IPS DF 6.9 (cell line): ENCODE results near the gene UBE2E1.
"Not testable (repeated sequence)": the region's sequence is repeated elsewhere in the genome, so short reads cannot be mapped to it uniquely, and the experiment has no call there.

Source experiments
- DNase-seq: peaks from one replicate; pipeline ENCODE4 v3.0.0-alpha.2; 2013; ENCODE audit warnings: low read depth, low spot score
- H3K27ac ChIP-seq: one replicate; pipeline ENCODE4 v1.5.1; 2013; ENCODE audit warnings: low read length, control low read depth
- H3K27me3 ChIP-seq: 2 replicates; pipeline ENCODE4 v1.6.1; 2013; ENCODE audit warnings: mild to moderate bottlenecking, low read length; ENCODE audit not compliant: control insufficient read depth, insufficient read depth
- H3K36me3 ChIP-seq: 2 replicates; pipeline ENCODE4 v1.6.1; 2013; ENCODE audit warnings: low read length; ENCODE audit not compliant: control insufficient read depth, insufficient read depth
- H3K4me1 ChIP-seq: 2 replicates; pipeline ENCODE4 v1.6.1; 2013; ENCODE audit warnings: low read length; ENCODE audit not compliant: control insufficient read depth, insufficient read depth
- H3K4me3 ChIP-seq: 2 replicates; pipeline ENCODE4 v1.5.1; 2013; ENCODE audit warnings: mild to moderate bottlenecking, low read length
- H3K9me3 ChIP-seq: 2 replicates; pipeline ENCODE4 v1.6.1; 2013; ENCODE audit warnings: low read length, inconsistent platforms; ENCODE audit not compliant: control insufficient read depth, insufficient read depth
- WGBS: extraction: QIAGEN DNeasy Blood & Tissue Kit; methylation state at CpG from one replicate; pipeline ENCODE4 v1.1.7; 2013; ENCODE audit warnings: mixed read lengths, missing lambda C conversion rate; ENCODE audit not compliant: insufficient read length, insufficient coverage; 5-methylcytosine and 5-hydroxymethylcytosine counted together

Gene UBE2E1

GRCh38 chr3:23889386-23889785, 83.6 kb downstream of the UBE2E1 start:
- H3K9me3 ChIP-seq: no peaks in the 10 kb centered on the region
- DNase-seq: no peak
- H3K4me3 ChIP-seq: no peak overlapping the region
- no peak overlapping the region for H3K27ac ChIP-seq
- H3K4me1 ChIP-seq: no peaks in the 10 kb centered on the region
- no CpG with 5 or more reads among the region's 2 CpGs for WGBS
- peaks cover 3% of the 10 kb centered on the region; the same call in 1 of the 2 replicates for H3K36me3 ChIP-seq
- no peaks in the 10 kb centered on the region for H3K27me3 ChIP-seq

- no peaks in the 10 kb centered on the region for H3K9me3 ChIP-seq
- H3K27ac ChIP-seq: no peak overlapping the region
- WGBS: no CpG with 5 or more reads among the region's 5 CpGs
- no peaks in the 10 kb centered on the region for H3K27me3 ChIP-seq
- no peak overlapping the region for H3K4me3 ChIP-seq
- DNase-seq: no peak
- H3K36me3 ChIP-seq: peaks cover 3% of the 10 kb centered on the region; the same call in 1 of the 2 replicates
- no peaks in the 10 kb centered on the region for H3K4me1 ChIP-seq
Measured at GRCh38 chr3:23889950-23890349, 84.2 kb downstream of the UBE2E1 start.

DNA sequence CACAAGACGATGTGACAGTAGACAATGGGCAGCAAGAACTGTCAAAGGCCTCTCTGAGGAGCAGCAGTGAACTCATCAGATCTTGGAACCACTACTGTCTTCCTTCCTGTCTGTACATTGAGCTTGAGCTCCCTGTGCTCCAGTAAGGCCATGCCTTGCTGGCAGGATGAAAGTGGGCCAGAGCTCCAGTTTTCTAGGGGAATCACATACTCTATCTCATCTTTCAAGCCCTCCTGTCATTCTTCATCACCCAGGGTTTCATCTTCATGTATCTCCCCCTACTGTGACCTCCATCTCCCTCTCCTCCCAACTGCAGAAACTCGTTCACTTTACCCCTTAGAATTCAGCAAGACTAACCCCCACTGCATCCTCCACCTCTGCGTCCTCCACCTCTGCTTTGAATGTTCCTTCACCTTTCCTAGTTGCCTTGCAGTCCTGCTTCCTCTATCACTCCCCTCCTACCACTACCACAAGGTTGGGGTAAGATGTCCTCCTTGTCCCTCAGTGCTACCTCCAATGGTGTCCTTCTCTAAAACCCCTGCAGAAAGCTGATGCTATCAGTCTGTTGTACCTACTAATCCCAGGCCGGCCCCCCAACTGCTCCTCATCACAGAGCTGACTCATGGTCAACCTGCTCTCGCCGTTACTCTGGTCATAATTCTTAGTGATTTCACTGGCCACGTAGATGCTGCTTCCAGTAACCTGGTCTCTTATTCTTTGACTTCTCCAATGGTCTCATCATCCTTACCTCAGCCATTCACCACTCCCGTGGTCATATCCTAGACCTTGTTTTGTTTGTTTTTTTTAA, 88.7 kb downstream of the UBE2E1 start:
- Histone ChIP-seq H3K4me3 (no peak overlapping the region), H3K4me1 (no peaks in the 10 kb centered on the region), H3K9me3 (no peaks in the 10 kb centered on the region), H3K27me3 (no peaks in the 10 kb centered on the region), H3K36me3 (peaks cover 5% of the 10 kb centered on the region; the same call in 1 of the 2 replicates), H3K27ac (no peak overlapping the region)
- no CpG with 5 or more reads among the region's 8 CpGs for WGBS
- DNase-seq: no peak

GRCh38 chr3:23895181-23895580, 89.4 kb downstream of the UBE2E1 start:
- no peaks in the 10 kb centered on the region for H3K27me3 ChIP-seq
- no peaks in the 10 kb centered on the region for H3K9me3 ChIP-seq
- no peaks in the 10 kb centered on the region for H3K4me1 ChIP-seq
- H3K4me3 ChIP-seq: no peak overlapping the region
- no peak overlapping the region for H3K27ac ChIP-seq
- 100% methylated on average over 1 of the region's 4 CpGs for WGBS
- peaks cover 5% of the 10 kb centered on the region; the same call in 1 of the 2 replicates for H3K36me3 ChIP-seq
- no peak for DNase-seq

DNA sequence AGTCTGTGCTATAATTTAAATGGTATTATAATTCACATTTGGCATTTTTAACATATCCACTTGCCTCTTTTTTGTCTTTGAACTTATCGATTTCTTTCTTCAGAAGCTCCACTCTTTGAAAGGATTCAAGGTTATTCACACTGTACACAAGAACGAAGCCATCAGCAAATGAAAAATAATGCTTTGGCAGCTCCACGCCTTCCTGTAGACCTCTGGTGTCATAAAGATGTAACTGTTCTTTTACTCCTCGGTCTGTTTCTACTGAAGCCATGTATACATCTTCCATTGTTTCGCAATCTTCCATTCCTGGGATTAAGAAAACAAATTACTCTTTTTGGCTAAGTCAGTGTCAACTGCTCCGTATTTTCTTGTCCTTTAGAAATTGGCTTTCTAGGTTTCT, 95.0 kb downstream of the UBE2E1 start:
- H3K27me3 ChIP-seq: no peaks in the 10 kb centered on the region
- H3K4me3 ChIP-seq: no peak overlapping the region
- no CpG with 5 or more reads among the region's 6 CpGs for WGBS
- H3K36me3 ChIP-seq: peaks cover 2% of the 10 kb centered on the region; the same call in 1 of the 2 replicates
- no peaks in the 10 kb centered on the region for H3K9me3 ChIP-seq
- no peak overlapping the region for H3K27ac ChIP-seq
- no peaks in the 10 kb centered on the region for H3K4me1 ChIP-seq
- DNase-seq: no peak

DNA sequence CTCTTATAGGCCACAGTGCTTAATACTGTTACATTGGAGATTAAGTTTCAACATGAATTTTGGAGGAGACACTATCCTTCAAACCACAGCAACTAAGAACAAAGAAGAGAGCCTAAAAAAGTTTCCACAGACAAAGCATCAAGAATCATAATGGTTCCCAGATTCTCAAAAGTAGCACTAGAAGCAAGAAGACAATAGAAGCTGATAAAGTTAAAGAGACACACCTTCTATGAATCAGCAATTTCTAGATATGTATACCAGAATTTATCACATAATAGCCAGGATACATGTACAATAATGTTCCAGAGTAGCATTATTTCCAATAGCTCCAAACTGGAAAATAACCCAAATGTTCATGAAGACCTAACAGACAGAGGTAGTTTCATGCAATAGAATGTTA, 98.8 kb downstream of the UBE2E1 start:
- Histone ChIP-seq H3K9me3 (no peaks in the 10 kb centered on the region), H3K4me3 (no peak overlapping the region), H3K27me3 (no peaks in the 10 kb centered on the region), H3K27ac (no peak overlapping the region), H3K4me1 (no peaks in the 10 kb centered on the region), H3K36me3 (no peaks in the 10 kb centered on the region)
- no peak for DNase-seq

DNA sequence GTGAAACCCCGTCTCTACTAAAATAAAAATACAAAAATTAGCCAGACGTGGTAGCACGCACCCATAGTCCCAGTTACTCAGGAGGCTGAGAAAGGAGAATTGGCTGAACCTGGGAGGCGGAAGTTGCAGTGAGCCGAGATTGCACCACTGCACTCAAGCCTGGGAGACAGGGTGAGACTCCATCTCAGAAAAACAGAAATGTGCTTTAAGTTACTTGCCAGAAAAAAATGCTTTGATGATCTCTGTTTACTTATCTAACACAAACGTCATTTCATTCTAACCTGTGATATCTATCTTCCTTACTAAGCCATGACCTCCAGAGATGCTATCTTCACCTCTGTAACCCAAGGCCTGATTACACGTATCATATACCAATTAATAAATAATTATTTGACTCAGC, 103.6 kb downstream of the UBE2E1 start:
- no peaks in the 10 kb centered on the region for H3K27me3 ChIP-seq
- no peaks in the 10 kb centered on the region for H3K36me3 ChIP-seq
- DNase-seq: no peak
- H3K4me1 ChIP-seq: no peaks in the 10 kb centered on the region
- no CpG with 5 or more reads among the region's 7 CpGs for WGBS
- no peak overlapping the region for H3K27ac ChIP-seq
- no peaks in the 10 kb centered on the region for H3K9me3 ChIP-seq
- no peak overlapping the region for H3K4me3 ChIP-seq

DNA sequence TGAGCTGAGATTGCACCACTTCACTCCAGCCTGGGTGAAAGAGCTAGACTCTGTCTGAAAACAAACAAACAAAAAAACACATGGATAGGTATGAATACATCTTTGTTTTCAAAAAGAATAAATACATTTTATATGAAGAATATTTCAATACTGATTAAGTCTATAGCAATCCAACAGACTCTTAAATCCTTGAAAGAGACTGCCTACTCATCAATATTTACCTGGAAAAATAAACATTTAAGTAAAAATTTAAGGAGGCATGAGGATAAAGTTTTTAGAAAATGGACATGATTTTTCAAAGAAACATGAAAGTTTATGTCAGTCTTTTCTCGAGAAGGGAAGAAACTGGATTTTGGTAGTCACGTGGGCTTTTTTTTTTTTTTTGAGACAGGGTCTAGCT, 105.6 kb downstream of the UBE2E1 start:
- Histone ChIP-seq H3K27me3 (no peaks in the 10 kb centered on the region), H3K4me3 (no peak overlapping the region), H3K4me1 (no peaks in the 10 kb centered on the region), H3K9me3 (no peaks in the 10 kb centered on the region), H3K27ac (no peak overlapping the region), H3K36me3 (no peaks in the 10 kb centered on the region)
- DNase-seq: no peak
- no CpG with 5 or more reads among the region's 2 CpGs for WGBS

GRCh38 chr3:23912335-23912734, 106.6 kb downstream of the UBE2E1 start:
- no CpG with 5 or more reads among the region's 3 CpGs for WGBS
- H3K4me3 ChIP-seq, H3K36me3 ChIP-seq, H3K27me3 ChIP-seq, H3K9me3 ChIP-seq, DNase-seq, H3K27ac ChIP-seq, H3K4me1 ChIP-seq: not testable (repeated sequence)

- Histone ChIP-seq H3K9me3 (no peaks in the 10 kb centered on the region), H3K4me1 (no peaks in the 10 kb centered on the region), H3K27me3 (no peaks in the 10 kb centered on the region), H3K27ac (no peak overlapping the region), H3K36me3 (peaks cover 4% of the 10 kb centered on the region; the same call in 1 of the 2 replicates), H3K4me3 (no peak overlapping the region)
- WGBS: no CpG with 5 or more reads among the region's 1 CpG
- DNase-seq: no peak
Measured at GRCh38 chr3:23913182-23913581, 107.4 kb downstream of the UBE2E1 start.
